GM12875 (cell line): ENCODE data around the gene LDLRAD3.
"Not testable (repeated sequence)": the region's sequence is repeated elsewhere in the genome, so short reads cannot be mapped to it uniquely, and the experiment has no call there.

Source experiments
- H3K4me3 ChIP-seq: one replicate; pipeline ENCODE4 v1.5.1; 2011; ENCODE audit warnings: low read depth, low read length, control low read depth
- CTCF ChIP-seq: IDR thresholded peaks from 2 replicates; pipeline ENCODE4 v1.5.1; 2011; ENCODE audit warnings: low read depth, mild to moderate bottlenecking, control low read depth, inconsistent platforms, low read length, moderate library complexity, borderline replicate concordance; ENCODE audit not compliant: insufficient read depth

LDLRAD3 gene

GRCh38 chr11:36010010-36010740, 66.3 kb downstream of the LDLRAD3 start:
- H3K4me3 ChIP-seq, result no peak overlapping the region
- TF ChIP-seq CTCF, result no peak

- H3K4me3 ChIP-seq, result no peak overlapping the region
- TF ChIP-seq CTCF, result no peak
Measured at GRCh38 chr11:36011574-36011973, 67.7 kb downstream of the LDLRAD3 start.

- no peak overlapping the region for H3K4me3 ChIP-seq
- TF ChIP-seq CTCF, result no peak
Measured at GRCh38 chr11:36012455-36012854, 68.6 kb downstream of the LDLRAD3 start.

GRCh38 chr11:36012979-36013378, 69.1 kb downstream of the LDLRAD3 start:
- no peak for TF ChIP-seq CTCF
- no peak overlapping the region for H3K4me3 ChIP-seq

- not testable (repeated sequence) for H3K4me3 ChIP-seq
Measured at GRCh38 chr11:36013446-36013845, 69.6 kb downstream of the LDLRAD3 start.

GRCh38 chr11:36013950-36014897, 70.4 kb downstream of the LDLRAD3 start:
- H3K4me3 ChIP-seq, result no peak overlapping the region
- no peak for TF ChIP-seq CTCF

GRCh38 chr11:36014898-36015665, 71.2 kb downstream of the LDLRAD3 start:
- no peak for TF ChIP-seq CTCF
- no peak overlapping the region for H3K4me3 ChIP-seq
